AG09319 (cell line): ENCODE data around the gene IQCK.

Experiments
- DNase-seq: peaks from one replicate; pipeline ENCODE4 v3.0.0-alpha.2; 2010; ENCODE audit warnings: low read depth; ENCODE audit errors: extremely low read depth
- CTCF ChIP-seq: IDR thresholded peaks from 2 replicates; pipeline ENCODE4 v1.5.1; 2011; ENCODE audit warnings: low read depth, mild to moderate bottlenecking, inconsistent platforms, low read length, moderate library complexity

The IQCK gene

GRCh38 chr16:19859603-19860002, 141.5 kb downstream of the IQCK start:
- no peak for DNase-seq
- no peak for TF ChIP-seq CTCF

GRCh38 chr16:19860166-19861041, 142.3 kb downstream of the IQCK start:
- peak; percentile 34 for DNase-seq
- no peak for TF ChIP-seq CTCF

GRCh38 chr16:19861133-19861532, 143.1 kb downstream of the IQCK start:
- TF ChIP-seq CTCF: no peak
- no peak for DNase-seq

GRCh38 chr16:19861811-19862327, 143.8 kb downstream of the IQCK start:
- no peak for TF ChIP-seq CTCF

GRCh38 chr16:19863990-19864389, 145.9 kb downstream of the IQCK start:
- no peak for TF ChIP-seq CTCF
- no peak for DNase-seq

More at GRCh38 chr16:19861811-19862327, 143.8 kb downstream of the IQCK start:
- DNase-seq: no peak

GRCh38 chr16:19864566-19864965, 146.5 kb downstream of the IQCK start:
- no peak for DNase-seq
- TF ChIP-seq CTCF: no peak

- TF ChIP-seq CTCF: no peak
Observed at GRCh38 chr16:19868421-19868820, 150.3 kb downstream of the IQCK start.

More at GRCh38 chr16:19868421-19868820, 150.3 kb downstream of the IQCK start:
- no peak for DNase-seq
